IMR-90 (cell line): ENCODE data around the gene RAB8B. TPM values are rescaled to one million over a fixed set of nuclear protein-coding genes. Genes with fewer than 3 reads are reported as not detected.

ENCODE experiments used
- ATAC-seq: fragments of 200-7000 bp; cut with Tn5 transposase; 2 replicates; pipeline ENCODE4 v1.9.1; 2020; ENCODE audit warnings: low read depth, mild to moderate bottlenecking, moderate library complexity
- BruUV-seq: library from RNA; stranded (reverse); fragments of 400-500 nt; replicated peaks from 2 replicates; lab custom pipeline; 2021; lab: Mats Ljungman, UMichigan
- CTCF ChIA-PET: fragments of 300-600 bp; formaldehyde crosslinking; extraction: SDS; loops from one replicate; lab custom pipeline; 2021; ENCODE audit warnings: antibody characterized with exemption; lab: Yijun Ruan, JAX
- POLR2A ChIA-PET: fragments of 300-600 bp; sonication (Branson Sonifier 250); formaldehyde crosslinking; loops from one replicate; lab custom pipeline; 2022; ENCODE audit warnings: antibody characterized with exemption; ENCODE audit not compliant: unreplicated experiment; lab: Charles Lee
- DNase-seq: peaks from one replicate; pipeline ENCODE4 v3.0.0; 2013
- H2AFZ ChIP-seq: replicated peaks from 2 replicates; pipeline ENCODE3; 2013; ENCODE audit warnings: low read length, mild to moderate bottlenecking; ENCODE audit not compliant: poor library complexity
- H2AK5ac ChIP-seq: 2 replicates; pipeline ENCODE4 v1.6.1; 2013; ENCODE audit warnings: low read depth, low read length, inconsistent platforms
- H2AK9ac ChIP-seq: replicated peaks from 2 replicates; pipeline ENCODE3; 2013; ENCODE audit warnings: mild to moderate bottlenecking, low read depth, low read length, moderate library complexity; ENCODE audit not compliant: poor library complexity
- H2BK120ac ChIP-seq: 2 replicates; pipeline ENCODE4 v1.6.1; 2013; ENCODE audit warnings: low read depth, low read length, inconsistent platforms
- H2BK15ac ChIP-seq: 3 replicates; pipeline ENCODE4 v1.6.1; 2013; ENCODE audit warnings: low read depth, low read length, inconsistent platforms
- H2BK20ac ChIP-seq: 2 replicates; pipeline ENCODE4 v1.6.1; 2013; ENCODE audit warnings: low read depth, mild to moderate bottlenecking, inconsistent platforms, low read length, moderate library complexity
- H2BK5ac ChIP-seq: 2 replicates; pipeline ENCODE4 v1.6.1; 2013; ENCODE audit warnings: mild to moderate bottlenecking, low read depth, low read length, inconsistent platforms; ENCODE audit not compliant: poor library complexity, severe bottlenecking
- H3K14ac ChIP-seq: replicated peaks from 2 replicates; pipeline ENCODE4 v1.6.1; 2013; ENCODE audit warnings: low read depth, low read length, inconsistent platforms
- H3K18ac ChIP-seq: 2 replicates; pipeline ENCODE4 v1.6.1; 2013; ENCODE audit warnings: low read depth, low read length, control low read depth
- H3K23ac ChIP-seq: 2 replicates; pipeline ENCODE4 v1.6.1; 2013; ENCODE audit warnings: low read depth, low read length, inconsistent platforms
- H3K27ac ChIP-seq: 2 replicates; pipeline ENCODE4 v1.5.1; 2013; ENCODE audit warnings: mild to moderate bottlenecking, control low read depth, low read length; ENCODE audit not compliant: insufficient read depth
- H3K27me3 ChIP-seq: 2 replicates; pipeline ENCODE4 v1.6.1; 2013; ENCODE audit warnings: low read length; ENCODE audit not compliant: control insufficient read depth, insufficient read depth
- H3K36me3 ChIP-seq: 2 replicates; pipeline ENCODE4 v1.6.1; 2013; ENCODE audit warnings: low read length, mixed read lengths; ENCODE audit not compliant: control insufficient read depth, insufficient read depth
- H3K4ac ChIP-seq: 2 replicates; pipeline ENCODE4 v1.6.1; 2013; ENCODE audit warnings: low read depth, low read length, inconsistent platforms
- H3K4me1 ChIP-seq: 2 replicates; pipeline ENCODE4 v1.6.1; 2013; ENCODE audit warnings: low read length, mixed read lengths; ENCODE audit not compliant: control insufficient read depth, insufficient read depth
- H3K4me2 ChIP-seq: 2 replicates; pipeline ENCODE4 v1.6.1; 2013; ENCODE audit warnings: low read depth, mild to moderate bottlenecking, control low read depth, low read length, moderate library complexity
- H3K4me3 ChIP-seq: 2 replicates; pipeline ENCODE4 v1.5.1; 2013; ENCODE audit warnings: low read depth, mild to moderate bottlenecking, control low read depth, low read length, moderate library complexity; ENCODE audit not compliant: insufficient read depth
- H3K56ac ChIP-seq: 2 replicates; pipeline ENCODE4 v1.6.1; 2013; ENCODE audit warnings: low read length, inconsistent platforms; ENCODE audit not compliant: insufficient read depth; ENCODE audit errors: extremely low read depth
- H3K79me1 ChIP-seq, 2 experiments: 2 replicates each; pipeline ENCODE4 v1.6.1; 2013; ENCODE audit warnings: low read length in 2 of 2, inconsistent platforms in 1 of 2, low read depth in 1 of 2
- H3K9ac ChIP-seq: 2 replicates; pipeline ENCODE4 v1.6.1; 2013; ENCODE audit warnings: low read depth, low read length, control low read depth
- H3K9me1 ChIP-seq: 2 replicates; pipeline ENCODE4 v1.6.1; 2013; ENCODE audit warnings: low read length, inconsistent platforms; ENCODE audit not compliant: insufficient read depth
- H3K9me3 ChIP-seq: 2 replicates; pipeline ENCODE4 v1.6.1; 2013; ENCODE audit warnings: low read length; ENCODE audit not compliant: control insufficient read depth, insufficient read depth
- H4K20me1 ChIP-seq: 2 replicates; pipeline ENCODE4 v1.6.1; 2013; ENCODE audit warnings: low read length, inconsistent platforms; ENCODE audit not compliant: insufficient read depth
- H4K5ac ChIP-seq: 2 replicates; pipeline ENCODE4 v1.6.1; 2013; ENCODE audit warnings: mild to moderate bottlenecking, low read depth, low read length, control low read depth
- H4K8ac ChIP-seq, 2 experiments: 2 replicates each; pipeline ENCODE4 v1.6.1; 2013; ENCODE audit warnings: low read depth in 2 of 2, low read length in 2 of 2, control low read depth in 1 of 2, inconsistent platforms in 1 of 2
- H4K91ac ChIP-seq: 2 replicates; pipeline ENCODE4 v1.6.1; 2013; ENCODE audit warnings: low read depth, low read length, inconsistent platforms; ENCODE audit not compliant: insufficient read depth
- BHLHE40 ChIP-seq: fragments of 150-350 bp; IDR thresholded peaks from 2 replicates; pipeline ENCODE4 v1.6.1; 2016; ENCODE audit warnings: mild to moderate bottlenecking, low read depth, low read length
- CHD1 ChIP-seq: IDR thresholded peaks from 2 replicates; pipeline ENCODE4 v1.6.1; 2012; ENCODE audit warnings: low read depth, low read length, improper control_type of control experiment
- RAD21 ChIP-seq: IDR thresholded peaks from 2 replicates; pipeline ENCODE4 v1.6.1; 2012; ENCODE audit warnings: low read length, improper control_type of control experiment
- WGBS, 2 experiments: methylation state at CpG; one replicate each; pipeline versions ENCODE4 v1.1.5 to v1.1.7; 2013; ENCODE audit warnings: missing lambda C conversion rate in 2 of 2; ENCODE audit not compliant: insufficient read length in 1 of 2; ENCODE audit errors: extremely low coverage in 2 of 2; 5-methylcytosine and 5-hydroxymethylcytosine counted together
- dilution Hi-C: fragments of 300-500 bp; cut with HindIII; formaldehyde crosslinking; loops from one replicate; pipeline ENCODE4 v1.14.3; 2018; ENCODE audit warnings: low sequenced_read_pairs; ENCODE audit not compliant: unreplicated experiment
- in situ Hi-C: fragments of 300-500 bp; cut with MboI; formaldehyde crosslinking; loops from 3 replicates; pipeline ENCODE4 v1.14.3; 2019; ENCODE audit warnings: low sequenced_read_pairs, inconsistent platforms, mixed read lengths
- intact Hi-C: fragments of 100-400 bp; cut with micrococcal nuclease; formaldehyde crosslinking; loops from 2 replicates; pipeline ENCODE4 v1.10.0; 2022
- polyA plus RNA-seq, 3 experiments: library from polyadenylated mRNA; depleted of rRNA; stranded (reverse); fragments of >200 nt; gene quantifications; 2 replicates each; pipeline ENCODE4 v1.2.3, GENCODE V29; 2012; ENCODE audit warnings: low replicate concordance in 1 of 3
- total RNA-seq: library from RNA; depleted of rRNA; stranded (reverse); fragments of >200 nt; gene quantifications from 2 replicates; pipeline ENCODE4 v1.2.3, GENCODE V29; 2012
- TF ChIP-seq, protein P1 (sequence below): fragments of 150-350 bp; IDR thresholded peaks from 2 replicates; pipeline ENCODE4 v1.6.1; 2016; ENCODE audit warnings: low read depth, mild to moderate bottlenecking, low read length, moderate library complexity, borderline replicate concordance
- TF ChIP-seq, protein P2 (sequence below): conservative IDR thresholded peaks from 2 replicates; pipeline ENCODE4 v1.5.1; 2012; ENCODE audit warnings: mild to moderate bottlenecking, low read depth, low read length, improper control_type of control experiment

RAB8B gene
- total and polyA plus RNA-seq, 2 of the 4 experiments (the other 2 are of a cell fraction) = 19.4 to 29.4 TPM

- Histone ChIP-seq H4K8ac (no peak overlapping the region), H2AFZ (no peak overlapping the region), H3K9me1 (peaks cover 7% of the 10 kb centered on the region), H3K4me2 (no peak overlapping the region), H2AK9ac (no peak overlapping the region), H3K27ac (no peak overlapping the region), H3K4me1 (peaks cover 13% of the 10 kb centered on the region), H3K4ac (no peak overlapping the region), H2AK5ac (no peak overlapping the region), H2BK5ac (peak overlapping the region; percentile 30), H3K27me3 (no peaks in the 10 kb centered on the region), H2BK120ac (no peak overlapping the region), H3K79me1 (peaks cover 25 to 58% of the 10 kb centered on the region in 2 experiments), H4K5ac (no peak overlapping the region), H3K9ac (no peak overlapping the region), H4K20me1 (peaks cover 3% of the 10 kb centered on the region; the same call in 1 of the 2 replicates), H3K56ac (no peak overlapping the region), H3K4me3 (no peak overlapping the region), H3K23ac (no peak overlapping the region), H2BK15ac (0 out of 3 replicates have a peak overlapping the region, but pooled peaks have one; percentile 37), H3K18ac (no peak overlapping the region), H3K9me3 (no peaks in the 10 kb centered on the region; the same call in 1 of the 2 replicates), H4K91ac (no peak overlapping the region), H3K14ac (no peak overlapping the region), H3K36me3 (peaks cover 12% of the 10 kb centered on the region), H2BK20ac (no peak overlapping the region)
- ATAC-seq = no peak
- in situ Hi-C loops = no loop called here
- ChIA-PET CTCF (interaction anchor here (0.8 kb wide), 1 partner anchor 92 kb away, joined by 4 read pairs; no protein-coding TSS in a partner anchor), POLR2A (no interaction called here)
- no CpG with 5 or more reads among the region's 5 CpGs for WGBS, 2 experiments
- no TSS peak for BruUV-seq
- DNase-seq = no peak
- dilution Hi-C loops = no loop called here
- intact Hi-C loops = no loop called here
- TF ChIP-seq, protein P1, sequence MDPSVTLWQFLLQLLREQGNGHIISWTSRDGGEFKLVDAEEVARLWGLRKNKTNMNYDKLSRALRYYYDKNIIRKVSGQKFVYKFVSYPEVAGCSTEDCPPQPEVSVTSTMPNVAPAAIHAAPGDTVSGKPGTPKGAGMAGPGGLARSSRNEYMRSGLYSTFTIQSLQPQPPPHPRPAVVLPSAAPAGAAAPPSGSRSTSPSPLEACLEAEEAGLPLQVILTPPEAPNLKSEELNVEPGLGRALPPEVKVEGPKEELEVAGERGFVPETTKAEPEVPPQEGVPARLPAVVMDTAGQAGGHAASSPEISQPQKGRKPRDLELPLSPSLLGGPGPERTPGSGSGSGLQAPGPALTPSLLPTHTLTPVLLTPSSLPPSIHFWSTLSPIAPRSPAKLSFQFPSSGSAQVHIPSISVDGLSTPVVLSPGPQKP = no peak
- no peak for TF ChIP-seq RAD21
- TF ChIP-seq BHLHE40 = no peak
- TF ChIP-seq, protein P2, sequence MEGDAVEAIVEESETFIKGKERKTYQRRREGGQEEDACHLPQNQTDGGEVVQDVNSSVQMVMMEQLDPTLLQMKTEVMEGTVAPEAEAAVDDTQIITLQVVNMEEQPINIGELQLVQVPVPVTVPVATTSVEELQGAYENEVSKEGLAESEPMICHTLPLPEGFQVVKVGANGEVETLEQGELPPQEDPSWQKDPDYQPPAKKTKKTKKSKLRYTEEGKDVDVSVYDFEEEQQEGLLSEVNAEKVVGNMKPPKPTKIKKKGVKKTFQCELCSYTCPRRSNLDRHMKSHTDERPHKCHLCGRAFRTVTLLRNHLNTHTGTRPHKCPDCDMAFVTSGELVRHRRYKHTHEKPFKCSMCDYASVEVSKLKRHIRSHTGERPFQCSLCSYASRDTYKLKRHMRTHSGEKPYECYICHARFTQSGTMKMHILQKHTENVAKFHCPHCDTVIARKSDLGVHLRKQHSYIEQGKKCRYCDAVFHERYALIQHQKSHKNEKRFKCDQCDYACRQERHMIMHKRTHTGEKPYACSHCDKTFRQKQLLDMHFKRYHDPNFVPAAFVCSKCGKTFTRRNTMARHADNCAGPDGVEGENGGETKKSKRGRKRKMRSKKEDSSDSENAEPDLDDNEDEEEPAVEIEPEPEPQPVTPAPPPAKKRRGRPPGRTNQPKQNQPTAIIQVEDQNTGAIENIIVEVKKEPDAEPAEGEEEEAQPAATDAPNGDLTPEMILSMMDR = no peak
- no peak for TF ChIP-seq CHD1
These were observed 55.7 kb downstream of the RAB8B start for GRCh38 chr15:63244976-63245645.
